GM18907 (cell line): ENCODE results near the gene PSMD10.

Experiments
- ATAC-seq: cut with Tn5 transposase; IDR thresholded peaks from one replicate; pipeline ENCODE4 v1.9.1; 2021; ENCODE audit warnings: mild to moderate bottlenecking, moderate library complexity; ENCODE audit not compliant: unreplicated experiment

The PSMD10 gene

DNA sequence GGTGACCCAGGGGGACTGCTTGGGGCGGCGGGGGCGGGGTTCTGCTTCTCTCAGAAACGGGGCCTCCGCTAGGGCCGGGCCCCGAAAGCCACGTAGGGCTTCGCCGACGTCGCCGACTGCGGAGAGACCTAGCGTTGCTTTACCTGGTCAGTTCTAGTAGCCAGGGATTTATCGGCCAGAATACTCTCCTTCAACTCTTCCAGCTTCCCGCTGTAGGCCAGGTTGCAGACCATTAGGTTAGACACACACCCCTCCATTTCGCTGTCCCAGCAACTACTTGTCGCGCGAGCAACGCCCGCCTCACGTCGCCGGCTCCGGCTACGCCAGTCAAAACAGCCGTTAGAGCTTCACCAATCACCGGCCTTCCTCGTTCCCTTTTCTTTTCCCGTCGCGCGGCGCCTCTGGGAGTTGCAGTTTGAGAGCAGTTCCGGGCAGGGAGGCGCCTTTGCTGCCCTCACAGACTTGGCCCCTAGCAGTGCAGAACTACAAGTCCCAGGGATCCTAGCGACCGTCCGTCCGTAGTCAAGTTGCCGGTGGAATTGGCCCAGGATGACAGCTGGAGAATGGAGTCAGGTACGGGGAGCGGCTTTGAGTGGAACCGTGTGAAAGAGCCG, at the start of gene PSMD10, which contains the start of gene ATG4A:
TSS of gene PSMD10 (minus strand) at position 279 of the 614 bp plus-strand sequence. CDS start at position 257, 22 bp downstream.
TSS of gene ATG4A (plus strand) at position 515 of the 614 bp plus-strand sequence. CDS start at position 564, 49 bp downstream.
- ATAC-seq = peak; percentile 98

DNA sequence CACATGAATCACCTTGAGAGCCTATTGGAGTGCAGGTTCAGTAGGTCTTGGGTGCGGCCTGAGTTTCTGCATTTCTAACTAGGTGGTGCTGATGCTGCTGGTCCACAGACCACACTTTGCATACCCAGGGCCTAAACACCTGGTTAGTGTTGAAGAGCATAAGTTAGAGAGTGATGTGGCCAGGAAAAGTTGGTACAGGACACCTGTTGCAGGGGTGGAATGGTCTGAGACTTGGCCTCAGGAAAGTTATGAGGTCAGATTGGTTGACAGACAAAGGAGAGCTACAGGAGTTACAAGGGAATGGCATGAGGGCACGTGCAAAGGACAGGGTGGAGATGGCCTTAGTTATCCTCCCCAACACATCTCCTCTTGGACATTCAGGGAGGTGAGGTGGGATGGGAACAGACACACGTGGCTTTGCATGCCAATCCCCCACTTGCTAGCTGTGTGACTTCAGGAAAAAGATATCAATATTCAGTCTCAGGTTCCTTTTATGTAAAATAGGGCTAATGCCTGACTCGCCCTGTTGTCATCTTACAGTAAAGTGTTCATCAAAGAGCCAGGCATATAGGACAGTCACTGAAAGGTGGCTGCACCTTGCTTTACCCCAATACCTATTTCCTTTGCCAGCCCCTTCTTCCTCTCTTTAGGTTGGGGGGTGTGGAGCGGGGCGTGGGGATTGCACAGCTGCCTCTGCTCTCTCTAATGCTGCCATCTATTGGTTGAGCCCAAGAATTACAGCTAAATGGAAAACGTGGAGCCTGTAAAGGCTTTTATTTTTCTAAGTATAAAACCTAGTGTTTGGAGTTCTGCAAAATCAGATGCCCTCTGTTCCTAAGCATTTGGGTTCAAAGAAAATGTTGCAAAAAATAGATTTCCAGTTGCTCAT, 47.7 kb upstream of the PSMD10 start:
- ATAC-seq = no peak

DNA sequence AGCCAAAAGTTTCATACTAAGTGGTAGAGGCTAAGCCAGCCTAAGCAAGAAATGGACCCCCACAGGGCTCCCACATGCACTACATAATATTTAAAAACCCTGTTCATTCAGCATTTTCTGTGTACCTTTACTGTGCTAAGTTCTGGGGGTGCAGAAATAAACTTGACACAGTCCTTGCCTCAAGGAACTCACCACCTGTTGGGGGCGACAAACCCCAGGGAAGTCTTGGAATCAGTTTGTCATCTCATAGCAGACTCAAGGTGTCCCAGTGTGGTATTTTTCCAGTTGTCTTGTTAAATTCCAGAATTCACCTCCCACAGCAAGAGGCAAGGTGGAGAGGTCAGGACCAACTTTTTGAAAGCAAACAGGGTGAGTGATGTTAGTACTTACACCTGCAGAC, 43.4 kb upstream of the PSMD10 start:
- no peak for ATAC-seq

DNA sequence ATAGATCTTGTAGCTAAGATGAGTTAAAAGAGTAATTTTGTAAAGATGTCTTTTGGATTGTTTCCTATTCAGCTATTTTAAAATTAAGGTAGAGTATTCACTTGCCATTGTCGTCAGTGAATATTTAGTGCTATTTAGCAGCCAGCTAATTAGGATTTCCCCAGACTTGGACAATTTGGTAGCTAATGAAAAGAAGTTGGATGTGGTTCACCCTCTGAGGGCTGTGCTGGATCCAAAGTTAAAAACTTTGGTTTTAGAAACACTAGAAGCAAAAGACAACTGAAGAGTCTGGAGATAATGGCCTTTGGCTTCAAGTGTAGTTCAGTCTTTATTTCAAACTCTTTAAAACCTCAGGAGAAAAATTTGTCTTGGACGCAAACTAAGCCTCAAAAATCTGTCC, 41.5 kb upstream of the PSMD10 start:
- no peak for ATAC-seq

DNA sequence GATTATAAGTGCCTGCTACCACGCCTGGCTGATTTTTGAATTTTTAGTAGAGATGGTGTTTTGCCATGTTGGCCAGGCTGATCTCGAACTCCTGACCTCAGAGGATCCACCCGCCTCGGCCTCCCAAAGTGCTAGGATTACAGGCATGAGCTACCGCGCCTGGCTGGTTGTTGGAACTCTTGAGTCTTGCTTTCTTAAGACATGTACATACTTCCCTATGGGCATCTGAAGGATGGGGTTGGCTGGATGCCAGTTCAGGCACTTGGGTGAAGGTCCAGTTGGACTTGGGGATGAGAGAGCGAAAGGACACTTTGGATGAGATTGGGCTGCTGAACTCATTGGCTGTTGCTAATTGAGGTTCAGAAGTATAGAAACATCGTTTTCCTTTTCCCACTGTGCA, 40.7 kb upstream of the PSMD10 start:
- ATAC-seq = no peak

DNA sequence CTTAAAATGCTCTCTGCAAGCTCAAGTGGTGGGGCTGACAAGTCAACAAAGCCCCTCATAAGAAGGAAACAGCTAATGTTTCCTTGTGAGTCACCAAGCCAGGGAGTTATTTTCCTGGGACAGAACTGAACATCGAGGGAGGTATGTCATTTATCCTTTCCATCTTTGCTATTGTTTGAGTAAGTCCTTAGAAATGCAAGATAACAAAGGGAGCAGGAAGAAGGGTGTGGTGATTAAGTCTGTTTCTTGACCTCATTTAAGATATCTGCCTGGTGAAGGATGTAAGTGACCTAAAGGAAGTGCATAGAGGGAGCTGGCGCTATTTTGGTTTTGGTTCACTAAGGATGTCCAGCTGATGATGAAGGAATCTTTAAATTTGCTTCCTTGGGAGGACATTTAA, 40.1 kb upstream of the PSMD10 start:
- no peak for ATAC-seq

GRCh38 chrX:108130889-108131288, 39.5 kb upstream of the PSMD10 start:
- no peak for ATAC-seq

- no peak for ATAC-seq
Observed at GRCh38 chrX:108127152-108127551, 35.8 kb upstream of the PSMD10 start.

GRCh38 chrX:108126661-108127060, 35.3 kb upstream of the PSMD10 start:
- ATAC-seq = no peak

DNA sequence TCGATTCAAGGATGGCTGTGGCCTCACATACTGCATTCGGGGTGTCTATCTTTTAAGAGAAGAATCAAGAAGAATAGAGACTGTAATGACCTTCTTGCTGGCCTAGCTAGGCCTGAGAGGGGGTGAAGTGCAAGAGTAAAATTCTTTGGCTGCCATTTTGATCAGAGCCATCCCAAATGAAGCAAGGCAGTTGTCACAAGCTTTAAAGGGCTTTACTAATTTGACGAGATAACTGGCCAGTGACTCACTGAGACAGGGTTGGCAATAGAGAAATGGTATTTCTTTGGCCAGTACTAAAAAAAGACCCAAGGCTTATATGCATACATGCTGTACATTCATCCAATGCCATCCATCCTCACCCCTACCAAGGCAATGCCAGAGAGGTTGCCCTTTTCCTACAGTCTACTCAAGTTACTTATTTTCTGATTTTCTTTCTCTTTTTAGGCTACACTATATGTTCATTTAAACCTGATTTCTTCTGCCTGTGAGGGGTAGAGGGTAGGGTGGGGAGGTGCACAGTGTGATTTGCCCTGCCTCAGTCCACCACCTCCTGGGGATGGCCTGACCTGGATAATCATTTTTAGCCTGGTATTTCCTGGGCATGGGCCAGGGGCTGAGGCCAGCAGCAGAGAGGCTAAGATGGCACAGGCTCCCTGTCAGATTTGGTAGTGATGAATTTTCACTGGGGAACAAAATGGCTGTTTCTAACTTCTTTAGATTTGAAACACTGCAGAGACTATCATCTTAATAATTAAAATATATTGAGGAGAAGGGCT, 32.4 kb upstream of the PSMD10 start:
- no peak for ATAC-seq

GRCh38 chrX:108122748-108123147, 31.4 kb upstream of the PSMD10 start:
- ATAC-seq = no peak

GRCh38 chrX:108121291-108121690, 29.9 kb upstream of the PSMD10 start:
- ATAC-seq = no peak

DNA sequence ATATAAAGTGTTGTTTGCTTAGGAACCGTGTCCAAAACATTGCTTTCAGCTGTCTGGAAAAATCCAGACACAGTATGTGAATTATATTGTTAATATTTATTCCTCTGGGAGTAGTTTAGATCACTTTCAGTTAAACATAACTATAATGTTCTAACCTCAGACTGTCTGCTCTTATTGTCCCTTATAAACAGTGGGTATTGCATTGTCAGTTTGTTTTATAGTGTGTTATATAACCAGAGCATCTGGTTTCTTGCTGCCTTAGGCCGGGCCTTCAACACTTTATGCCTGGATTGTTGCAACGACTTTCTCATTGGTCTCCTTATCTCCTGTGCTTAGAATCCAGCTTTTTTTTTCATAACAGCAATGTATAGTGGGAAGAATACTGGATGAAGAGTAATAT, 26.6 kb upstream of the PSMD10 start:
- ATAC-seq = no peak

- no peak for ATAC-seq
Observed at GRCh38 chrX:108114541-108114940, 23.2 kb upstream of the PSMD10 start.

DNA sequence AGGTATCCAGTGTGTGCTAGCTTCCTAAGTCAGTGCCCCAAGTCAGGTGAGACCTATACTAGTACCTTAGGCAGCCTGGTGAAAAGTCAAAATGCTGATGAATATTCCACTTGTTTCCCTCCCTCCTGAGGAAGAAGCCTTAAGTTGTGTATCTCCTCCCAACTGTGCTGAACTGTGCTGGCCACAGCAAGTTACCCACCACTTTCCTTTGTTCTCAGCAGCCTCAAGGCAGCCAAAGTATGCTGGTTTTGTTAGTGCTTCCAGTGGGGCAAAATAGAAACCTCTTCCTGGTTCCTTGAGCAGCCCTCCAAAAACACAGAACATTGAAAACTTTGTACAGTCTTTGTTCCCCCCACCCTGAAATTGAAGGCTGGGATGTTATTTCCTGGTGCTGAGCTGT, 14.1 kb upstream of the PSMD10 start:
- ATAC-seq = no peak

- no peak for ATAC-seq
Observed at GRCh38 chrX:108097380-108097779, 6.0 kb upstream of the PSMD10 start.

- ATAC-seq = peak; percentile 54
Observed at GRCh38 chrX:108091878-108092291, 543 bp upstream of the PSMD10 start.

DNA sequence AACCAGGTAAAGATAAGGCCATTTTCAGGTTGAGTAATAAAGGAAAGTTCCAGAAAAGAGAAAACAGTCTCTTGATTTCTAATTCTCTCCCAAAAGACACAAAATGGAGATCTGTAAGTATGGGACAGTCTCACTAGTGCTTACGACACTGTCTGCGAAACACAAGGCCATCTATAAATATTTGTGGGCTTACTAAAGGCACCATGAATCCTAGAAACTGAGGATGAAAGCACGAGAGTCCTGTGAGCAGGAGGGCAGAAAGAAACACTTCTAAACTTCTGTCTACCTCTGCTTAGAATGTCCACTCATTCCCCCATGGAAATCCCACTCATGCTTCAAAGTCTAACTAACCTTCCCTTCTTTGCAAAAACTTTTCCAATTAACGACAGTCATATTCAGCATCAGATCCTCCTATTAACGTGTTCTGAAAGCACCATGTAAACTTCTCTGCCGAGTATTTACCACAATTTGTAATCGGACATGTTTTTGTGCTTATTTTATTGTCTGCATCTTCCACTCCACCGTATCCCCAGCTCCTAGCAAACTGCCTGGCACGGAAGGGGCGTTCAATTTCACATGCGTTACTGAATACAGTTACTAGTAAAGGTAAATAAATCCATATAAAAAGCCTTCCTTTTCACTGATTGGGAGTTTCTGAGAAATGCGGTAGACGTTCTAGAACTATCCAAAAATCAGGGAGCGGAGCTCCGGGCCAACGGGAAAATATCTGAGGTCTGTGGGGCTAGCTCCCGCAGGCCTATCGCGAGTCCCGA, 665 bp downstream of the PSMD10 start:
- peak; percentile 2 for ATAC-seq

GRCh38 chrX:108088511-108088910, 2.8 kb downstream of the PSMD10 start:
- ATAC-seq = no peak

DNA sequence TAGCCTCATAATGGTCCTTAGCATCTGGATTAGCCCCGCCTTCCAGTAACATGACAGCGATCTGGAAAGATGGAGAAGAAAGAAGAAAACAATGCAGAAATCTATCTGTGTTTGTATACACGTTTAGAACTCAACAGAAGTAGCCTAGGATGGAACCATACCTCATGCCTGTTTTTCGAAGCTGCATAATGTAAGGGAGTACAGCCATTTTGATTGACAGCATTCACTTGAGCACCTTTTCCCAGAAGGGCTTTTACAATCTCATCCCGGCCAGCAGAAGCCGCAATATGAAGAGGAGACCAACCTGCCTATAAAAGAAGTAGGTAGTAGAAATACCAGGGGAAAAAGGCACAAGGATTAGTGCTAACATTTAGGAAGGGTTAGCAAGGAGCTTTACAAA, 3.5 kb downstream of the PSMD10 start:
- ATAC-seq = no peak

DNA sequence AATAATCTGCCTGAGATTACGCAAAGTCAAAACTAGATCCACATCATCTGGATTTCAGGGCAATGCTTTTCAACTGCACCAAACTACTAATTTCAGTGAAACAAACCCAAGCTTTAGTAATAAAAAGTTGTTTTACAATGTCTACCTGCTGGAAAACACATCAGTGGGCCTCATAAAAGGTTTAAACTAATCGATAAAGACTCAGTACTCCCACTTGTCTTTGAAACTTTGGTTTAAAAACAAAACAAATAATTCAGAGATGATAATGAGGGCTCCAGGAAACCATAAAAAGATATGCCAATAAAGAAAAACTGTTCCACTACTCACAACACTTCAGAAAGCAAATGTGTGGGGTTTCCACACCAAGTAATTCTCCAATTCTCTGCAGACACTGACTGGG, 10.2 kb downstream of the PSMD10 start:
- ATAC-seq = no peak
